HepG2 (cell line): Measurements from ENCODE around the gene CEP162.

Source experiments
- CREB1 ChIP-seq, 2 experiments: fragments of 450-650 bp in 1 of 2; IDR thresholded peaks; 2 replicates each; pipeline ENCODE4 v1.6.1; 2016 to 2017; ENCODE audit warnings: control low read depth in 1 of 2, mild to moderate bottlenecking in 1 of 2, missing compliant biosample characterization in 1 of 2, missing genetic modification characterization in 1 of 2
- POLR2G ChIP-seq: fragments of 200-400 bp; formaldehyde crosslinking; IDR thresholded peaks from 2 replicates; pipeline ENCODE4 v1.6.1; 2018; ENCODE audit warnings: mild to moderate bottlenecking, low read depth, low read length, moderate library complexity

DNA sequence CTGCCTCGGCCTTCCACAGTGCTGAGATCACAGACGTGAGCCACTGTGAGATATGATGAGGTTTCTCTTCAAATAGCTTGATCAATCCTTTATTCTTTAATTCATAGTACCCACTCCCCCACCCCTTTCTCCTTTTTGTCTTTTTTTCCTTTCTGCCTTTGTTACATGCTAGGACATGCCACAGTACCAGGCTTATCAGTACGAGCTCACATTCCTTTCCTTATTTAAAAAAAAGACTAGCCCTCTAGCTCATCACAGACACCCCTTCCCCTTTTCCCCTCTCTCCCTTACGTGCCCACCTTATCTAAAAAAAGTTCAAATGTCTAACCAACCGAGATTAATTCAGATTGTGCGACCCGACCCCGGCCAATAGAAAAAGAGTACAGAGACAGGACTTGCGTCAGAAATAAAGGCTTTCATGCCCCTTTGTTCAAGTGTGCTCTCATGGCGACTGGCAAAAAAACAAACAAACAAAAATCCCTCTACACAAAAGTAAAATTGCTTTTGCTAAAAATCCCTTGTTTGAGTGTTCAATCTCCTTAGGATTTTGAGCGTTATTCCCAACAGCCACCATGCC is 144.7 kb downstream of the CEP162 start:
- TF ChIP-seq POLR2G (no peak), CREB1 (IDR thresholded peaks at IDR 0.05) (no peak), CREB1 (CRISPR knock-in tag; IDR thresholded peaks at IDR 0.05) (no peak)
